GM21737 (cell line): ENCODE results near the gene CDC42.

Source experiments
- ATAC-seq: cut with Tn5 transposase; IDR thresholded peaks from one replicate; pipeline ENCODE4 v1.9.1; 2021; ENCODE audit warnings: mild to moderate bottlenecking, moderate library complexity; ENCODE audit not compliant: unreplicated experiment

Gene CDC42

DNA sequence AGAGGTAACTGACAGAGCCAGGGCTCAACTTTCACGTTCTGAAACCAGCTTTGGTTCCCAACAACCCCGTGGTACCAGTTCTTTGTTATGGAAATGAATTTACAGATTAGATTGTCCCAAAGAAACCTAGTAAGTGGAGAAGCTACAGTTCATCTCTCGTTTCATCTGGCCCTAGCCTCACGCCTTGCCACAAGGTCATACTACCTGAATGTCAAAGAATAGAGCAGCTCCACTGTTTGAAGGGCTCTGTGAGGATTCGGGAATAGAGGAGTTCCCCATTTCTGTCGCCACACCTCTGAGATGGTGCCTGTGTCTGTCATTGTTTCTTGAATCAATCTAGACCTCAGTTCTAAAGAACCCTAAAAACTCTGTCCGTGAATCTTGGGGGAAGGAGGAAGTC lies 15.0 kb upstream of the CDC42 start:
- ATAC-seq: no peak

GRCh38 chr1:22038036-22038435 lies 14.5 kb upstream of the CDC42 start:
- no peak for ATAC-seq

- ATAC-seq: peak; percentile 93
These were observed 12.8 kb upstream of the CDC42 start for GRCh38 chr1:22039594-22040285.

GRCh38 chr1:22040286-22040623 lies 12.3 kb upstream of the CDC42 start:
- ATAC-seq: no peak

- no peak for ATAC-seq
These were observed 11.0 kb upstream of the CDC42 start for GRCh38 chr1:22041505-22041904.

DNA sequence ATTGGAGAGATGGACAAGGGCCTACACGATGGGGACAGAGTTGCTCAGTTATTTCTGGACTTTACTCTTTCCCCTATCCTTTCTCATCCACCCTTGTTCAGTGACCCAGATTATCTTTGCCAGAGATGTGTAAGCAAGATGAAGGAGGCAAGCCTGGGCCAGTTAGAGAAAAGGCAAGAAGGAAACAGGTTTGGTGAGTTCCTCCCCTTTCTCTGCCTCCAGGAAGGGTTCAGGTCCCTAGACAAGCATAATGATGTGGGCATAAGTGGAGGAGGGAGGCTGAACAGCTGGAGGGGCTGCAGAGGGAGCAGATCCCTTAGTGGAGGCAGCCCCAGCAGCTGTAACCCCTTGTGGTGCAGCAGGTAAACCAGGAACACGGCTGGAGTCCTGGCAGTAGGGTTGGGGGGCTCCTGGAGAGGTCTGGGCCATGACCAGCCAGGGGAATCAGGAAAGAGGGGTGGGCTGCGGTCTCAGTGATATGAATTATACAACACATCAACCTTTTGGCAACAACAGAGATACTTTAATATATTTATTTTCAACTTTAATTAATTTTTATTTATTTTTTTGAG lies 9.2 kb upstream of the CDC42 start:
- no peak for ATAC-seq

DNA sequence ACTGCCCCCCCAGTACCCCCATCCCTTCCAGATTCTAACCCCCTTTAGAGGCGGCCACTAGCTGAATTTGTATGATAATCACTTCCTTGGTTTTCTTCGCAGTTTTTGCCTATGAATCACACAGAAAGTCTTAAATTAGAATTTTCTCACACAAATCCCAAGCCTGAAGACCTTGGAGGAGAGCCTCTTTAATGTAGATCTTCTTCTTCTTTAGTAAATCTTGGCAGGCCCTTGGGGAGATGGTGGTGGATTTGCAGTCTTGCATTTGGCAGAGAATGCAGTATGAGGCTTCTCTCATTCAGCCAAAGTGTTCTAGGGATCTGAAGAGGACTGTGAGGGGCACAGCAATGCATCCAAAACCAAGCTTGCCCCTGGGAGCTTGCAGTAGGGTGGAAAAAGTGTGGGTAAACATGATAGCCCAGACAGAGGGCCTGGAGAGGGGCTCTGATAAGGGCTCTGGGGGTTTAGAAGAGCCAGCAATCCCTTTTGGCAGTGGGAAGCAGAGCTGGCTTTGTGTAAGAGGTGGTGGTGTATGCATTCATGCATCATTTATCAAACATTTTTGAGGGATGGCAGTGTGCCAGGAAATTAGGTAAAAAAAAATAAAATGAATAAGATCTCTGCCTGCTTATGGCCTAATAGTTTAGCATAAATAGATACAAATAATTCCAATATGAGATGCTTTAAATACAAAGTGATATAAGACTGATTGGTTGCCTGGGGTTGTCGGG lies 7.7 kb upstream of the CDC42 start:
- ATAC-seq: no peak

GRCh38 chr1:22045604-22046228 lies 6.8 kb upstream of the CDC42 start:
- ATAC-seq: no peak

- no peak for ATAC-seq
These were observed 3.9 kb upstream of the CDC42 start for GRCh38 chr1:22048351-22049192.

GRCh38 chr1:22050330-22050729 lies 2.2 kb upstream of the CDC42 start:
- ATAC-seq: no peak

DNA sequence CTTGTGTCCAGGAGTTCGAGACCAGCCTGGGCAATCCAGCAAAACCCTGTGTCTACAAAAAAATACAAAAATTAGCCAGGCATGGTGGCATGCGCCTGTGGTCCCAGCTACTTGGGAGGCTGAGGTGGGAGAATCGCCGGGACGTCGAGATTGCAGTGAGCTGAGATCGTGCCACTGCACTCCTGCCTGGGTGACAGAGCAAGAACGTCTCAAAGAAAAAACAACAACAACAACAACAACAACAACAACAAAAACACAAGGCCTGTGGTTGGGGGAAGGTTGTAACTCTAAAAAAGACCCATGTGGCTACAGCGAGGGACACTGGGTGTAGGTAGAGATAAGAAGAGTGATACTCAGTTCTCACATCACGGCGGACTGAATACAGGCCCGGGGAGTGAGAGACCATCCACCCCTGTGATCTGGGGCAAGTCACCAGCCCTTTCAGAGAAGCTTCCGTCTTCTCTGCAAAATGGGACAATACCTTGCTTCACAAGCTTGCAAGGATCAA lies 848 bp upstream of the CDC42 start:
- ATAC-seq: no peak

- peak; percentile 26 for ATAC-seq
These were observed 730 bp downstream of the CDC42 start for GRCh38 chr1:22053017-22053860.

GRCh38 chr1:22053861-22054770 lies 1.6 kb downstream of the CDC42 start:
- ATAC-seq: no peak

DNA sequence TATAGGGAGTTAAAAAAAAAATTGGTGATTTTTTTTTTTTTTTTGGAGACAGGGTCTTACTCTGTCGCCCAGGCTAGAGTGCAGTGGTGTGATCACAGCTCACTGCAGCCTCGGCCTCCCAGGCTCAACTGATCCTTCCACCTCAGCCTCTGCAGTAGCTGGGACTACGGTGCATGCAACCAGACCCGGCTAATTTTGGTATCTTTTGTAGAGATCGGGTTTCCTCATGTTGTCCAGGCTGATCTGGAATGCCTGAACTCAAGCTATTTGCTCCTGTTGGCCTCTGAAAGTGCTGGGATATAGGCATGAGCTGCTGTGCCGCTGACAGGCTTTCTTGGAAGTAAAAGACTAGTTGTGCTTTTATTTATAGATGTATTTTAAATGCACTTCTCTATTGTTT lies 3.0 kb downstream of the CDC42 start:
- no peak for ATAC-seq

DNA sequence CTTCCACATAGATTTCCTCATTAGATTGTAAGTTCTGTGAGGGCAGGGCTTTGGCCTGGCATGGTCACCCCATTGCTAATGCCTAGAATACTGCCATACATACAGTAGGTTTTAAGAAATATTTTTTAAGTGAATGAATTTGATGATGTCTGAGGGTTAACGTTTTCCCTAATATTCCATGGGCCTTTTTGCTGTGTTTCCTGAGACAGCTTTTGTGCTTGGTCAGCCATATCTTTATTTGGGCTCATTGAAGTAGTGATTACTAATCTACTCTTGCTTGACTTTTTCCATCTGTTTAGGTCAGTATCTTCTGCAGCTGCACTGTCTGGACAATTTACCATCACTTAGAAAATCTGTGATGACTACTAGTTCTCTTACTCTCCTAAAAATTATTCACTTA lies 3.5 kb downstream of the CDC42 start:
- no peak for ATAC-seq

DNA sequence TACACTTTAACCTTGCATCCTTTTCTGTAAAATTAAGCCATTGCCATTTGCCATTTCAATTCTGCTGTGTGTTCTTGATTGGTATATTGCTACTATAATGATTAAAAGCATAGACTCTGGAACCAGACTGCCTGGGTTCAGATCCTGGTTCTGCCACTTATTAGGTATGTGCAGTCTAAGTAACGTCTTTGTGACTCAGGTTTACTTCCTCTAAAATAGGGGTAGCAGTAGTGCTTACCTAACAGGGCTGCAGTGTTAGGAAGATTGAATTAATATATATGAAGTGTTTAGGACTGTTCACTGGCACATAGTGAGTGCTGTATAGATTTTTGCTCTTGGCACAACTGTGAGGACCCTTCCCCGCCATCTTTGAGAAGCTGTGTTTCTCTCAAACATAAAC lies 4.4 kb downstream of the CDC42 start:
- no peak for ATAC-seq

- no peak for ATAC-seq
These were observed 5.4 kb downstream of the CDC42 start for GRCh38 chr1:22057861-22058260.

- ATAC-seq: no peak
These were observed 12.4 kb downstream of the CDC42 start for GRCh38 chr1:22064751-22065402.
